ENCODE data around the gene ATP9B. TPM values are rescaled to one million over a fixed set of nuclear protein-coding genes. Genes with fewer than 3 reads are reported as not detected.

The ATP9B gene
- total RNA-seq, 1 donor from 2014 or later = 16.2 TPM

- no peak overlapping the region for H3K4me3 ChIP-seq (ENCODE audit: low read depth, low read length)
- DNase-seq (ENCODE audit: low read depth) = no peak
- H3K27me3 ChIP-seq (ENCODE audit: control insufficient read depth, insufficient read depth, low read length) = peaks cover 13% of the 10 kb centered on the region
- H3K36me3 ChIP-seq (ENCODE audit: control insufficient read depth, insufficient read depth, low read length) = no peaks in the 10 kb centered on the region
- no peak for TF ChIP-seq CTCF (IDR thresholded peaks at IDR 0.05; ENCODE audit: insufficient read depth, low read length, poor library complexity, severe bottlenecking)
These were observed 336.8 kb downstream of the ATP9B start for GRCh38 chr18:79405781-79406575.

GRCh38 chr18:79406708-79407107 lies 337.5 kb downstream of the ATP9B start:
- no peak for TF ChIP-seq CTCF (IDR thresholded peaks at IDR 0.05; ENCODE audit: insufficient read depth, low read length, poor library complexity, severe bottlenecking)
- peaks cover 13% of the 10 kb centered on the region for H3K27me3 ChIP-seq (ENCODE audit: control insufficient read depth, insufficient read depth, low read length)
- H3K36me3 ChIP-seq (ENCODE audit: control insufficient read depth, insufficient read depth, low read length) = no peaks in the 10 kb centered on the region
- no peak for DNase-seq (ENCODE audit: low read depth)
- no peak overlapping the region for H3K4me3 ChIP-seq (ENCODE audit: low read depth, low read length)

GRCh38 chr18:79409313-79409712 lies 340.1 kb downstream of the ATP9B start:
- no peak for DNase-seq (ENCODE audit: low read depth)
- Histone ChIP-seq H3K27me3 (ENCODE audit: control insufficient read depth, insufficient read depth, low read length) (peaks cover 10% of the 10 kb centered on the region), H3K4me3 (ENCODE audit: low read depth, low read length) (no peak overlapping the region), H3K36me3 (ENCODE audit: control insufficient read depth, insufficient read depth, low read length) (no peaks in the 10 kb centered on the region)
- TF ChIP-seq CTCF (IDR thresholded peaks at IDR 0.05; ENCODE audit: insufficient read depth, low read length, poor library complexity, severe bottlenecking) = no peak

GRCh38 chr18:79410171-79410641 lies 341.0 kb downstream of the ATP9B start:
- H3K27me3 ChIP-seq (ENCODE audit: control insufficient read depth, insufficient read depth, low read length) = peaks cover 5% of the 10 kb centered on the region
- H3K36me3 ChIP-seq (ENCODE audit: control insufficient read depth, insufficient read depth, low read length) = no peaks in the 10 kb centered on the region
- TF ChIP-seq CTCF (IDR thresholded peaks at IDR 0.05; ENCODE audit: insufficient read depth, low read length, poor library complexity, severe bottlenecking) = no peak
- H3K4me3 ChIP-seq (ENCODE audit: low read depth, low read length) = no peak overlapping the region
- DNase-seq (ENCODE audit: low read depth) = no peak

GRCh38 chr18:79410731-79411613 lies 341.8 kb downstream of the ATP9B start:
- no peak for TF ChIP-seq CTCF (IDR thresholded peaks at IDR 0.05; ENCODE audit: insufficient read depth, low read length, poor library complexity, severe bottlenecking)
- peaks cover 5% of the 10 kb centered on the region for H3K27me3 ChIP-seq (ENCODE audit: control insufficient read depth, insufficient read depth, low read length)
- no peaks in the 10 kb centered on the region for H3K36me3 ChIP-seq (ENCODE audit: control insufficient read depth, insufficient read depth, low read length)
- DNase-seq (ENCODE audit: low read depth) = no peak
- H3K4me3 ChIP-seq (ENCODE audit: low read depth, low read length) = no peak overlapping the region
